Calu3 (cell line): ENCODE results near the gene TTC28. TPM values are rescaled to one million over a fixed set of nuclear protein-coding genes. Genes with fewer than 3 reads are reported as not detected.
"Not testable (repeated sequence)": the region's sequence is repeated elsewhere in the genome, so short reads cannot be mapped to it uniquely, and the experiment has no call there.

Experiments used
- BruUV-seq: library from RNA; stranded (reverse); fragments of 400-500 nt; replicated peaks from 2 replicates; lab custom pipeline; 2021; lab: Mats Ljungman, UMichigan
- CTCF ChIA-PET: fragments of 300-600 bp; sonication (Branson Sonifier 250); formaldehyde crosslinking; loops from one replicate; lab custom pipeline; 2022; ENCODE audit warnings: antibody characterized with exemption; lab: Charles Lee
- DNase-seq: peaks from one replicate; pipeline ENCODE4 v3.0.0; 2022
- H3K27ac Mint-ChIP-seq: one replicate; pipeline ENCODE4 v1.8.0; 2022; ENCODE audit warnings: mixed read lengths; ENCODE audit not compliant: unreplicated experiment
- H3K27me3 Mint-ChIP-seq: one replicate; pipeline ENCODE4 v1.8.0; 2022; ENCODE audit warnings: mixed read lengths; ENCODE audit not compliant: unreplicated experiment
- H3K36me3 Mint-ChIP-seq: one replicate; pipeline ENCODE4 v1.8.0; 2022; ENCODE audit warnings: mild to moderate bottlenecking, moderate library complexity, mixed read lengths; ENCODE audit not compliant: insufficient read depth, unreplicated experiment
- H3K4me1 Mint-ChIP-seq: one replicate; pipeline ENCODE4 v1.8.0; 2022; ENCODE audit warnings: mild to moderate bottlenecking, low read depth, mixed read lengths; ENCODE audit not compliant: unreplicated experiment
- H3K4me3 Mint-ChIP-seq: one replicate; pipeline ENCODE4 v1.8.0; 2022; ENCODE audit warnings: mild to moderate bottlenecking, low read depth, moderate library complexity, mixed read lengths; ENCODE audit not compliant: unreplicated experiment
- H3K9me3 Mint-ChIP-seq: one replicate; pipeline ENCODE4 v1.8.0; 2022; ENCODE audit warnings: low read depth, mixed read lengths; ENCODE audit not compliant: unreplicated experiment
- CTCF ChIP-seq: fragments of 200-600 bp; IDR thresholded peaks from one replicate; pipeline ENCODE4 v1.8.0; 2022; ENCODE audit warnings: antibody characterized with exemption; ENCODE audit not compliant: unreplicated experiment
- intact Hi-C: fragments of 100-400 bp; cut with micrococcal nuclease; formaldehyde crosslinking; loops from one replicate; pipeline ENCODE4 v1.10.0; 2022; ENCODE audit not compliant: unreplicated experiment
- total RNA-seq: library from RNA; stranded (reverse); gene quantifications from 2 replicates; pipeline ENCODE4 v1.2.3, GENCODE V29; 2022

The TTC28 gene
- total RNA-seq, 1 experiment from 2014 or later = 5.2 TPM

GRCh38 chr22:28563636-28564035 lies 116.0 kb downstream of the TTC28 start:
- Mint-ChIP-seq H3K4me3 (no peak overlapping the region), H3K27me3 (peaks cover 10% of the 10 kb centered on the region)

GRCh38 chr22:28562324-28562723 lies 117.3 kb downstream of the TTC28 start:
- Mint-ChIP-seq H3K27ac (no peak overlapping the region), H3K9me3 (no peaks in the 10 kb centered on the region), H3K4me1 (peaks cover 8% of the 10 kb centered on the region), H3K36me3 (no peaks in the 10 kb centered on the region), H3K4me3 (no peak overlapping the region), H3K27me3 (peaks cover 10% of the 10 kb centered on the region)
- BruUV-seq = no TSS peak
- CTCF ChIA-PET = no interaction called here
- intact Hi-C loops = no loop called here
- TF ChIP-seq CTCF = no peak
- DNase-seq = no peak

More at GRCh38 chr22:28563636-28564035, 116.0 kb downstream of the TTC28 start:
- DNase-seq = no peak
- no peak overlapping the region for H3K27ac Mint-ChIP-seq
- no peaks in the 10 kb centered on the region for H3K9me3 Mint-ChIP-seq
- no peaks in the 10 kb centered on the region for H3K36me3 Mint-ChIP-seq
- CTCF ChIA-PET = no interaction called here
- intact Hi-C loops = no loop called here
- no peak for TF ChIP-seq CTCF
- H3K4me1 Mint-ChIP-seq = peaks cover 8% of the 10 kb centered on the region
- BruUV-seq = no TSS peak

- H3K27ac Mint-ChIP-seq, BruUV-seq, H3K4me3 Mint-ChIP-seq, H3K9me3 Mint-ChIP-seq, DNase-seq, H3K27me3 Mint-ChIP-seq, H3K36me3 Mint-ChIP-seq, intact Hi-C loops, H3K4me1 Mint-ChIP-seq, CTCF ChIA-PET: not testable (repeated sequence)
These were observed 118.9 kb downstream of the TTC28 start for GRCh38 chr22:28560743-28561101.

- intact Hi-C loops = no loop called here
These were observed 119.4 kb downstream of the TTC28 start for GRCh38 chr22:28560046-28560742.

More at GRCh38 chr22:28560046-28560742, 119.4 kb downstream of the TTC28 start:
- Mint-ChIP-seq H3K4me3 (no peak overlapping the region), H3K27ac (no peak overlapping the region), H3K36me3 (no peaks in the 10 kb centered on the region), H3K9me3 (no peaks in the 10 kb centered on the region), H3K4me1 (peaks cover 8% of the 10 kb centered on the region), H3K27me3 (no peaks in the 10 kb centered on the region)
- BruUV-seq = no TSS peak
- DNase-seq = no peak
- CTCF ChIA-PET = no interaction called here
- no peak for TF ChIP-seq CTCF
